Activated T-helper 1 cell treated with anti-CD3 and anti-CD28 coated beads, Interleukin-2, amount 50 U/mL, for 16 hours (primary cell): Measurements from ENCODE around the gene C1orf116.

Experiments used
- DNase-seq, 2 donors: peaks; one replicate each; pipeline ENCODE4 v3.0.0-alpha.2; 2020; ENCODE audit warnings: low read depth in 1 of 2, low spot score in 1 of 2

C1orf116 gene

GRCh38 chr1:207035877-207036551 is 3.5 kb upstream of the C1orf116 start:
- no peak for DNase-seq

- no peak for DNase-seq
Observed at GRCh38 chr1:207034998-207035397, 2.4 kb upstream of the C1orf116 start.

- no peak for DNase-seq
Observed at GRCh38 chr1:207034208-207034607, 1.7 kb upstream of the C1orf116 start.

- DNase-seq: no peak
Observed at GRCh38 chr1:207033302-207033701, 746 bp upstream of the C1orf116 start.

- DNase-seq: no peak
Observed at GRCh38 chr1:207031632-207032264, 808 bp downstream of the C1orf116 start.

- DNase-seq: no peak
Observed at GRCh38 chr1:207031016-207031415, 1.5 kb downstream of the C1orf116 start.

- no peak for DNase-seq
Observed at GRCh38 chr1:207030522-207031009, 2.0 kb downstream of the C1orf116 start.

- DNase-seq: no peak
Observed at GRCh38 chr1:207029701-207030521, 2.6 kb downstream of the C1orf116 start.

- DNase-seq: no peak
Observed at GRCh38 chr1:207028884-207029650, 3.5 kb downstream of the C1orf116 start.

GRCh38 chr1:207027921-207028320 is 4.6 kb downstream of the C1orf116 start:
- DNase-seq: no peak

- DNase-seq: no peak
Observed at GRCh38 chr1:207027206-207027777, 5.3 kb downstream of the C1orf116 start.

- DNase-seq: no peak
Observed at GRCh38 chr1:207026104-207026534, 6.4 kb downstream of the C1orf116 start.

- no peak for DNase-seq
Observed at GRCh38 chr1:207025146-207025880, 7.2 kb downstream of the C1orf116 start.

GRCh38 chr1:207024202-207025145 is 8.1 kb downstream of the C1orf116 start:
- DNase-seq: no peak

GRCh38 chr1:207022996-207023679 is 9.4 kb downstream of the C1orf116 start:
- DNase-seq: no peak

- no peak for DNase-seq
Observed at GRCh38 chr1:207021876-207022596, 10.5 kb downstream of the C1orf116 start.

GRCh38 chr1:207021139-207021861 is 11.3 kb downstream of the C1orf116 start:
- no peak for DNase-seq
